ENCODE results near the gene SLC25A39.
"Not testable (repeated sequence)": the region's sequence is repeated elsewhere in the genome, so short reads cannot be mapped to it uniquely, and the experiment has no call there.

GRCh38 chr17:44368391-44369243 lies 44.0 kb upstream of the SLC25A39 start:
- TF ChIP-seq CTCF, POLR2A (IDR thresholded peaks at IDR 0.05): not testable (repeated sequence)
